K562 (cell line): Measurements from ENCODE around the gene CRACDL.

Experiments
- CEBPB ChIP-seq: fragments of 450-650 bp; IDR thresholded peaks from 2 replicates; pipeline ENCODE4 v1.6.1; 2016; ENCODE audit warnings: missing genetic modification characterization, missing compliant biosample characterization
- JUND ChIP-seq, 2 experiments: IDR thresholded peaks; 2 replicates in 1 of 2; 3 replicates in 1 of 2; pipeline ENCODE4 v1.6.1; 2011; ENCODE audit warnings: borderline replicate concordance in 2 of 2, low read depth in 2 of 2, low read length in 2 of 2, improper control_type of control experiment in 1 of 2, missing biosample characterization in 1 of 2, missing genetic modification characterization in 1 of 2, missing genetic modification reagents in 1 of 2
- NBN ChIP-seq: fragments of 450-650 bp; IDR thresholded peaks from 2 replicates; pipeline ENCODE4 v1.6.1; 2016; ENCODE audit warnings: low read depth, mild to moderate bottlenecking
- NR3C1 ChIP-seq: sonication (generic); formaldehyde crosslinking; IDR thresholded peaks from 2 replicates; pipeline ENCODE4 v1.8.1; 2022; ENCODE audit warnings: missing genetic modification reagents
- POLR2A ChIP-seq: fragments of 450-650 bp; conservative IDR thresholded peaks from 2 replicates; pipeline ENCODE4 v1.6.1; 2016
- ZNF274 ChIP-seq: IDR thresholded peaks from 2 replicates; pipeline ENCODE4 v1.6.1; 2011; ENCODE audit warnings: low read depth, mild to moderate bottlenecking, low read length, moderate library complexity, borderline replicate concordance
- TF ChIP-seq, protein P1 (sequence below), 2 experiments: fragments of 450-650 bp; conservative IDR thresholded peaks; 2 replicates each; pipeline ENCODE4 v1.6.1; 2017; ENCODE audit warnings: mild to moderate bottlenecking in 2 of 2, moderate library complexity in 2 of 2
- TF ChIP-seq, protein P2 (sequence below): fragments of 250-450 bp; sonication (Bioruptor Pico); IDR thresholded peaks from 2 replicates; pipeline ENCODE4 v1.4.0; 2020; ENCODE audit warnings: mild to moderate bottlenecking, moderate library complexity
- TF ChIP-seq, protein P3 (sequence below), 2 experiments: IDR thresholded peaks; 2 replicates each; pipeline ENCODE4 v1.6.1; 2011; ENCODE audit warnings: borderline replicate concordance in 1 of 2, control low read depth in 1 of 2, low read depth in 1 of 2, low read length in 1 of 2, mild to moderate bottlenecking in 1 of 2, mixed read lengths in 1 of 2, moderate library complexity in 1 of 2; ENCODE audit not compliant: insufficient read depth in 1 of 2, insufficient read length in 1 of 2, poor library complexity in 1 of 2, severe bottlenecking in 1 of 2; ENCODE audit errors: extremely low read depth in 1 of 2

DNA sequence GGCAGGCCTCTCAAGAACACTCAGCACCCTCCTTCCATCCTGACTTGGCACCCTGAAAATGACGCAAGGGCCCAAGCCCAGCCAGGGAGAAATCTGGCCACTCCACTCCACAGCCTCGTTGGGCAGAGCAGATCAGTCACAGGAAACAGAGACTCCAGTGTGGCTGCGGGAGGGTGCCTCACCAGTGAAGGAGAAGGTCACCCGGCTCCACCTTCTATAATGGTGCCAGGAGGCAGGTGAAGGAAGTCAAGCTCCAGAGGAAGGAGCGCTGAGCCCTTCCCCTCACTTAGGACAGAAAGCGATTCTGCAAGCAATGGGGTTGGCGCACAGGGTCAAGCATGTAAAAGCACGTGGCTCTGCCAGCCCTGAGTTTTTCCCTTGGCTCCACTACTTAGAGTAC lies 35.3 kb downstream of the CRACDL start:
- TF ChIP-seq NR3C1 (no peak), NBN (no peak), POLR2A (no peak), JUND (IDR thresholded peaks at IDR 0.05; ENCODE audit: borderline replicate concordance, low read depth, low read length) (no peak), JUND (tag; IDR thresholded peaks at IDR 0.05; ENCODE audit: borderline replicate concordance, low read depth, low read length) (no peak), ZNF274 (no peak), CEBPB (tag) (no peak)
- TF ChIP-seq, protein P1, sequence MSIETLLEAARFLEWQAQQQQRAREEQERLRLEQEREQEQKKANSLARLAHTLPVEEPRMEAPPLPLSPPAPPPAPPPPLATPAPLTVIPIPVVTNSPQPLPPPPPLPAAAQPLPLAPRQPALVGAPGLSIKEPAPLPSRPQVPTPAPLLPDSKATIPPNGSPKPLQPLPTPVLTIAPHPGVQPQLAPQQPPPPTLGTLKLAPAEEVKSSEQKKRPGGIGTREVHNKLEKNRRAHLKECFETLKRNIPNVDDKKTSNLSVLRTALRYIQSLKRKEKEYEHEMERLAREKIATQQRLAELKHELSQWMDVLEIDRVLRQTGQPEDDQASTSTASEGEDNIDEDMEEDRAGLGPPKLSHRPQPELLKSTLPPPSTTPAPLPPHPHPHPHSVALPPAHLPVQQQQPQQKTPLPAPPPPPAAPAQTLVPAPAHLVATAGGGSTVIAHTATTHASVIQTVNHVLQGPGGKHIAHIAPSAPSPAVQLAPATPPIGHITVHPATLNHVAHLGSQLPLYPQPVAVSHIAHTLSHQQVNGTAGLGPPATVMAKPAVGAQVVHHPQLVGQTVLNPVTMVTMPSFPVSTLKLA (conservative IDR thresholded peaks at IDR 0.05), result no peak
- TF ChIP-seq, protein P2, sequence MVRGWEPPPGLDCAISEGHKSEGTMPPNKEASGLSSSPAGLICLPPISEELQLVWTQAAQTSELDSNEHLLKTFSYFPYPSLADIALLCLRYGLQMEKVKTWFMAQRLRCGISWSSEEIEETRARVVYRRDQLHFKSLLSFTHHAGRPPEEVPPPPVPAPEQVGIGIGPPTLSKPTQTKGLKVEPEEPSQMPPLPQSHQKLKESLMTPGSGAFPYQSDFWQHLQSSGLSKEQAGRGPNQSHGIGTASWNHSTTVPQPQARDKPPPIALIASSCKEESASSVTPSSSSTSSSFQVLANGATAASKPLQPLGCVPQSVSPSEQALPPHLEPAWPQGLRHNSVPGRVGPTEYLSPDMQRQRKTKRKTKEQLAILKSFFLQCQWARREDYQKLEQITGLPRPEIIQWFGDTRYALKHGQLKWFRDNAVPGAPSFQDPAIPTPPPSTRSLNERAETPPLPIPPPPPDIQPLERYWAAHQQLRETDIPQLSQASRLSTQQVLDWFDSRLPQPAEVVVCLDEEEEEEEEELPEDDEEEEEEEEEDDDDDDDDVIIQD, result no peak
- TF ChIP-seq, protein P3, sequence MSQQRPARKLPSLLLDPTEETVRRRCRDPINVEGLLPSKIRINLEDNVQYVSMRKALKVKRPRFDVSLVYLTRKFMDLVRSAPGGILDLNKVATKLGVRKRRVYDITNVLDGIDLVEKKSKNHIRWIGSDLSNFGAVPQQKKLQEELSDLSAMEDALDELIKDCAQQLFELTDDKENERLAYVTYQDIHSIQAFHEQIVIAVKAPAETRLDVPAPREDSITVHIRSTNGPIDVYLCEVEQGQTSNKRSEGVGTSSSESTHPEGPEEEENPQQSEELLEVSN (IDR thresholded peaks at IDR 0.05; ENCODE audit: borderline replicate concordance in 1 of 2, extremely low read depth in 1 of 2, insufficient read depth in 1 of 2, insufficient read length in 1 of 2, low read depth in 1 of 2, low read length in 1 of 2, poor library complexity in 1 of 2, severe bottlenecking in 1 of 2), result no peak
